Endothelial cell of umbilical vein (primary cell): ENCODE results near the gene SRSF3.

Source experiments
- CTCF ChIP-seq, 2 donors: IDR thresholded peaks; 1 replicate in 1 of 2; 2 replicates in 1 of 2; pipeline ENCODE4 v1.5.1; 2011; ENCODE audit warnings: low read length in 2 of 2, mild to moderate bottlenecking in 2 of 2, moderate library complexity in 2 of 2, control low read depth in 1 of 2, inconsistent platforms in 1 of 2, low read depth in 1 of 2; ENCODE audit not compliant: insufficient read depth in 1 of 2; ENCODE audit errors: extremely low read depth in 1 of 2
- FOS ChIP-seq: IDR thresholded peaks from 2 replicates; pipeline ENCODE4 v1.6.1; 2011; ENCODE audit warnings: mild to moderate bottlenecking, low read length, moderate library complexity, borderline replicate concordance; ENCODE audit not compliant: insufficient read depth
- JUN ChIP-seq: IDR thresholded peaks from 2 replicates; pipeline ENCODE4 v1.6.1; 2011; ENCODE audit warnings: borderline replicate concordance, low read depth; ENCODE audit not compliant: insufficient read length, insufficient read depth
- MAX ChIP-seq: IDR thresholded peaks from 2 replicates; pipeline ENCODE4 v1.6.1; 2011; ENCODE audit not compliant: insufficient read depth, insufficient read length
- MYC ChIP-seq: IDR thresholded peaks from one replicate; pipeline ENCODE4 v1.6.1; 2011; ENCODE audit warnings: mild to moderate bottlenecking, low read depth, low read length
- POLR2A ChIP-seq: IDR thresholded peaks from 2 replicates; pipeline ENCODE4 v1.6.1; 2012; ENCODE audit warnings: low read depth, mild to moderate bottlenecking, control low read depth, low read length
- POLR2AphosphoS5 ChIP-seq: IDR thresholded peaks from 2 replicates; pipeline ENCODE4 v1.6.1; 2012; ENCODE audit warnings: low read depth, mild to moderate bottlenecking, control low read depth, low read length, moderate library complexity; ENCODE audit not compliant: insufficient read depth

GRCh38 chr6:36559011-36559793, 35.0 kb upstream of the SRSF3 start:
- no peak for TF ChIP-seq CTCF (IDR thresholded peaks at IDR 0.05; ENCODE audit: extremely low read depth in 1 of 2, insufficient read depth in 1 of 2, low read depth in 1 of 2, low read length in 2 of 2)
- TF ChIP-seq POLR2AphosphoS5 = no peak
- no peak for TF ChIP-seq FOS
- no peak for TF ChIP-seq MYC
- no peak for TF ChIP-seq JUN
- no peak for TF ChIP-seq POLR2A
- no peak for TF ChIP-seq MAX
